ENCODE measurements around the gene HAPLN1. TPM values are rescaled to one million over a fixed set of nuclear protein-coding genes. Genes with fewer than 3 reads are reported as not detected.

Gene HAPLN1
- total RNA-seq, 2 donors from 2014 or later = not detected

GRCh38 chr5:83632874-83633273 is 87.8 kb downstream of the HAPLN1 start:
- intact Hi-C loops (cut with DNase I) = no loop called here
- no peaks in the 10 kb centered on the region for H3K36me3 ChIP-seq (replicated peaks in 1 of 2; ENCODE audit: insufficient read depth in 1 of 2, low read depth in 2 of 2)
- H3K4me1 ChIP-seq = no peaks in the 10 kb centered on the region
- 39 to 54% methylated on average over 4 of the region's 4 CpGs for WGBS, 2 donors
- no peak overlapping the region for H3K4me3 ChIP-seq
- no peaks in the 10 kb centered on the region for H3K9me3 ChIP-seq
- DNase-seq = no peak
- TF ChIP-seq CTCF (IDR thresholded peaks at IDR 0.05) = no peak
- TF ChIP-seq POLR2A (IDR thresholded peaks at IDR 0.05) = no peak
- no peak for ATAC-seq
- no peak overlapping the region for H3K27ac ChIP-seq
- no peaks in the 10 kb centered on the region for H3K27me3 ChIP-seq

- ATAC-seq (no peak), DNase-seq (no peak)
- 34 to 50% methylated on average over 2 of the region's 2 CpGs for WGBS, 2 donors
- TF ChIP-seq POLR2A (IDR thresholded peaks at IDR 0.05) (no peak), CTCF (IDR thresholded peaks at IDR 0.05) (no peak)
- H3K4me3 ChIP-seq = no peak overlapping the region
- no peaks in the 10 kb centered on the region for H3K27me3 ChIP-seq
- no peaks in the 10 kb centered on the region for H3K36me3 ChIP-seq (replicated peaks in 1 of 2; ENCODE audit: insufficient read depth in 1 of 2, low read depth in 2 of 2)
- no peak overlapping the region for H3K27ac ChIP-seq
- H3K4me1 ChIP-seq = no peaks in the 10 kb centered on the region
- no peaks in the 10 kb centered on the region for H3K9me3 ChIP-seq
- intact Hi-C loops (cut with DNase I) = no loop called here
These were observed 92.3 kb downstream of the HAPLN1 start for GRCh38 chr5:83628360-83628759.

- Histone ChIP-seq H3K4me3 (no peak overlapping the region), H3K9me3 (peaks cover 0 to 12% (median 0%) of the 10 kb centered on the region in 3 donors), H3K27ac (no peak overlapping the region), H3K36me3 (replicated peaks in 1 of 2; ENCODE audit: insufficient read depth in 1 of 2, low read depth in 2 of 2) (no peaks in the 10 kb centered on the region), H3K27me3 (no peaks in the 10 kb centered on the region), H3K4me1 (no peaks in the 10 kb centered on the region)
- intact Hi-C loops (cut with DNase I) = no loop called here
- ATAC-seq = no peak
- no peak for TF ChIP-seq CTCF (IDR thresholded peaks at IDR 0.05)
- TF ChIP-seq POLR2A (IDR thresholded peaks at IDR 0.05) = no peak
- DNase-seq = no peak
These were observed 105.8 kb downstream of the HAPLN1 start for GRCh38 chr5:83614841-83615240.

GRCh38 chr5:83608122-83608521 is 112.5 kb downstream of the HAPLN1 start:
- no peaks in the 10 kb centered on the region for H3K27me3 ChIP-seq
- no peaks in the 10 kb centered on the region for H3K9me3 ChIP-seq
- DNase-seq = peak; percentile 19 to 26 (median 24)
- no peak overlapping the region for H3K4me3 ChIP-seq
- peak; percentile 52 for ATAC-seq
- no peak overlapping the region for H3K27ac ChIP-seq
- intact Hi-C loops (cut with DNase I) = no loop called here
- H3K36me3 ChIP-seq (replicated peaks in 1 of 2; ENCODE audit: insufficient read depth in 1 of 2, low read depth in 2 of 2) = no peaks in the 10 kb centered on the region
- TF ChIP-seq CTCF (IDR thresholded peaks at IDR 0.05) = peak in 6 of 7 experiments; percentile 18 to 34 (median 31)
- TF ChIP-seq POLR2A (IDR thresholded peaks at IDR 0.05) = no peak
- WGBS, 2 donors = 6 to 7% methylated on average over 3 of the region's 3 CpGs
- H3K4me1 ChIP-seq = no peaks in the 10 kb centered on the region

- WGBS, 2 donors = 87 to 90% methylated on average over 3 of the region's 3 CpGs
- no peak for TF ChIP-seq CTCF (IDR thresholded peaks at IDR 0.05)
- no peak for TF ChIP-seq POLR2A (IDR thresholded peaks at IDR 0.05)
- intact Hi-C loops (cut with DNase I) = no loop called here
- no peak overlapping the region for H3K4me3 ChIP-seq
- no peak overlapping the region for H3K27ac ChIP-seq
- no peaks in the 10 kb centered on the region for H3K36me3 ChIP-seq (replicated peaks in 1 of 2; ENCODE audit: insufficient read depth in 1 of 2, low read depth in 2 of 2)
- no peaks in the 10 kb centered on the region for H3K4me1 ChIP-seq
- ATAC-seq (no peak), DNase-seq (no peak)
- H3K9me3 ChIP-seq = no peaks in the 10 kb centered on the region
- H3K27me3 ChIP-seq = no peaks in the 10 kb centered on the region
These were observed 125.4 kb downstream of the HAPLN1 start for GRCh38 chr5:83595217-83595616.
